ENCODE measurements around the gene NOXO1. TPM values are rescaled to one million over a fixed set of nuclear protein-coding genes. Genes with fewer than 3 reads are reported as not detected.

The NOXO1 gene
- total and polyA plus RNA-seq, 8 donors = 0.35 to 1.6 (median 0.58) TPM; not detected in 1

DNA sequence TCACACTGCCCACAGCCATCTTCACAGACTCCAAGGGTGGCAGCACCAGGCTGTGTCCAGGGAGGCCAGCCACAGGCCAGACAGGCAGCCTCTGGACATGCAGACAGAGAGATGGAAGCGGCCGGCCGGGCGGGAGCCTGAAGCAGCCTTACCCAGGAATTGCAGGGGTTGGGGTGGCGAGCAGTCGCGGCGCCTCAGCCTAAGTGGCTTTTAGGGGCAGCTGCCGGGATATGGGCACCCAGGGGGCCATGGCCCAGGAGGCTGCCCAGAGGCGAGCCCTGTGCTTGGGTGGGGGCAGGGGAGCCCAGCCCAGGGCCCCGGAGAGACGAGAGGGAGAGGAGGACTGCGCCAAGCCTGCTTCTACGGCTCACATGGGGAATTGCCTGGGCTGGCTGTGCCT is 44.0 kb upstream of the NOXO1 start:
- no peak for FAIRE-seq
- TF ChIP-seq, protein P1, sequence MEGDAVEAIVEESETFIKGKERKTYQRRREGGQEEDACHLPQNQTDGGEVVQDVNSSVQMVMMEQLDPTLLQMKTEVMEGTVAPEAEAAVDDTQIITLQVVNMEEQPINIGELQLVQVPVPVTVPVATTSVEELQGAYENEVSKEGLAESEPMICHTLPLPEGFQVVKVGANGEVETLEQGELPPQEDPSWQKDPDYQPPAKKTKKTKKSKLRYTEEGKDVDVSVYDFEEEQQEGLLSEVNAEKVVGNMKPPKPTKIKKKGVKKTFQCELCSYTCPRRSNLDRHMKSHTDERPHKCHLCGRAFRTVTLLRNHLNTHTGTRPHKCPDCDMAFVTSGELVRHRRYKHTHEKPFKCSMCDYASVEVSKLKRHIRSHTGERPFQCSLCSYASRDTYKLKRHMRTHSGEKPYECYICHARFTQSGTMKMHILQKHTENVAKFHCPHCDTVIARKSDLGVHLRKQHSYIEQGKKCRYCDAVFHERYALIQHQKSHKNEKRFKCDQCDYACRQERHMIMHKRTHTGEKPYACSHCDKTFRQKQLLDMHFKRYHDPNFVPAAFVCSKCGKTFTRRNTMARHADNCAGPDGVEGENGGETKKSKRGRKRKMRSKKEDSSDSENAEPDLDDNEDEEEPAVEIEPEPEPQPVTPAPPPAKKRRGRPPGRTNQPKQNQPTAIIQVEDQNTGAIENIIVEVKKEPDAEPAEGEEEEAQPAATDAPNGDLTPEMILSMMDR (IDR thresholded peaks at IDR 0.05) = no peak
- DNase-seq = peak in 2 of 6 donors; percentile 59 to 73
- no peaks in the 10 kb centered on the region for H3K36me3 ChIP-seq
- H3K27ac ChIP-seq = no peak overlapping the region
- 91 to 93% methylated on average over 14 of the region's 14 CpGs for WGBS, 2 donors
- H3K27me3 ChIP-seq = peaks cover 0 to 3% (median 0%) of the 10 kb centered on the region in 4 donors
- H3K4me1 ChIP-seq = peaks cover 0 to 4% (median 2%) of the 10 kb centered on the region in 3 donors
- ATAC-seq = no peak
- intact Hi-C loops (cut with DNase I) = loop anchor here in 1 of 3 donors (5.0 kb wide), 1 partner anchor 117 kb away; no protein-coding TSS in a partner anchor
- no peaks in the 10 kb centered on the region for H3K9me3 ChIP-seq
- no peak overlapping the region for H3K4me3 ChIP-seq

DNA sequence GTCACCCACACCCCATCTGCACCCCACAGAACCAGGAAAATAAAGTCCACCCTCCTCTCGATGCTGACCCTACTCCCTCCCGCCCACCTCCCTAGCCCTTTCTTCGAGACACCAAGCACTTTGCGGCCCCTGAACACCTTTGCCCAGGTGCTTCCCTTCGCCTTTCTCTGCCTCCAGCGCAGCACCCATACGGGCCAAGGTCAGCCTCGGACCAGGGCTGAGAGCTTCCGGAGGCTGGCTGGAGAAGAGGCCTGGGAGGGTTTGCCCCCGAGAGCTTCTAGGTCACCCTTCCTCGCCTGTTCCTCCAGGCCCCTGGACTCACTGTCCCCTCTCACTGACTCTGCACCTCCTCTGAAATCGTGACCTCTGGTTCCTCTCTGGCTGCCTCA is 42.8 kb upstream of the NOXO1 start:
- DNase-seq (no peak), FAIRE-seq (no peak), ATAC-seq (no peak)
- no peak overlapping the region for H3K4me3 ChIP-seq
- H3K36me3 ChIP-seq = no peaks in the 10 kb centered on the region
- no peak overlapping the region for H3K27ac ChIP-seq
- intact Hi-C loops (cut with DNase I) = loop anchor here in 1 of 3 donors (5.0 kb wide), 1 partner anchor 118 kb away; no protein-coding TSS in a partner anchor
- TF ChIP-seq, protein P1 (IDR thresholded peaks at IDR 0.05) = no peak
- H3K27me3 ChIP-seq = peaks cover 0 to 7% (median 0%) of the 10 kb centered on the region in 4 donors
- WGBS, 2 donors = 75 to 79% methylated on average over 12 of the region's 12 CpGs
- no peaks in the 10 kb centered on the region for H3K9me3 ChIP-seq
- H3K4me1 ChIP-seq = peaks cover 0 to 10% (median 4%) of the 10 kb centered on the region in 3 donors

DNA sequence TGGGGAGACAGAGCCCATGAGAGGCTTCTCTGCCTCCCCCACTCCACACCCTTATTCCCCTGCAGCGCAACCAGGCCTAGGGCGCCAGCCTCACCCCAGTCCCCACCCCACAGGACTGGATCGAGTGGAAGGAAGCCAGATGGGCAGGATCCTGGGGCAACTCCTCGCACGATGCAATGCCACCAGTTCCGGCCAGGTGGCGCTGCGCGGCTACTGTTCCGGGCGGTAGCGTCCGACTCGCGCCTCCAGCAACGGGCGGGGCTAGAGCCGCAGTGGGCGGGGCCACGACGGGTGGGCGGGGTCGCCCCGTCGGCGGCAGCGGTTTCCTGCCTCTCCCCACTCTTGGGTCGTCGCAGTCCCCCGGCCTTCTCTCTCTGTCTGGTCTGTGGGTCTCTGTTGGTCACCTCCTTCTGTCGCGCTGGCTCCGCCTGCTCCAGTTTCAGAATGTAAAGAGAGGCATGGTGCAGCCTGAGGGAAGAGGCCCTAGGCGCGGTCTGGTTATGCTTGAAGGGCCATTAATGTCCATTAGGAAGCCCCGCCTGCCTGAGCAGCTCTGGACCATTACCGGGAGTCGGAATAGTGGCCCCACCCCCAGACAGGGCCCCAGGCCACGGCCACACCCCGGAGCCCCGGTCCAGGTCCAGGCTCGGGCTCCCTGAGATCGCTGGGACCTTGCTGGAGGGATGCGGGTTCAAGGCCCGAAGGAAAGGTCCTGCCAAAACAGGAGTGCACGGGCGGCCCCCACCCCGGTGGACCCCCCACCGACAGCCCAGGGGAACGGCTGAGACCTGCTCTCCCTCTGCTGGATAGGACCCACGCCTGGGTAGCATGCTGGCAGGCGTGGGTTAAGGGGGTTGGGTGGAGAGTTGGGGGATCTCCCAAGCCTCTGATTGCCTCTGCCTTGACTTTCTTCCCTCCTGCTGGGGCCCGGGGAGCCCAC is 42.1 kb upstream of the NOXO1 start:
- TF ChIP-seq, protein P1 (IDR thresholded peaks at IDR 0.05) = peak; percentile 93 to 95 (median 94)
- Histone ChIP-seq H3K9me3 (no peaks in the 10 kb centered on the region), H3K27ac (peak overlapping the region in 2 of 4 donors; percentile 13 to 44), H3K27me3 (peaks cover 0 to 7% (median 0%) of the 10 kb centered on the region in 4 donors), H3K4me1 (peaks cover 0 to 10% (median 4%) of the 10 kb centered on the region in 3 donors), H3K4me3 (peak overlapping the region in 2 of 4 donors; percentile 34 to 36), H3K36me3 (no peaks in the 10 kb centered on the region)
- 15% methylated on average over 51 to 53 of the region's 53 CpGs for WGBS, 2 donors
- peak; percentile 86 to 99 (median 97) for DNase-seq
- peak; percentile 87 to 96 (median 92) for ATAC-seq
- FAIRE-seq = no peak
- intact Hi-C loops (cut with DNase I) = loop anchor here in 1 of 3 donors (5.0 kb wide), 1 partner anchor 119 kb away; no protein-coding TSS in a partner anchor

DNA sequence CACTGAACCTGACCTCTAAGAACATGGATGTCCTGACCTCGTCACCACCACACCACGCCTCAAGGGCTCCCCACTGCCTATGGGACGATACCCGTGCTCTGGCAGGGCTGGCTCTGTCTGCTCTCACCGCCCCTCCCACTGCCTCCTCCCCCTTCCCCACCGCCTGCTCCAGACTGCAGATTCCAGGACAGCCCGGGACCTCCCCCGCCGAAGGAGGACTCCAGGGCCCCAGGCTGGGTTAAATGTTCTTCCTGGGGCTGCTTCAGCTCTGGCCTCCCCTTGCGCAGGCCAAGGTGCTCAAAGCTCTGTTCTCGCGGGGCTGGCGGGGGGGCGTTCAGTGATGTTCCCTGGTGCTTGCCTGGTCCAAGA is 41.4 kb upstream of the NOXO1 start:
- TF ChIP-seq, protein P1 (IDR thresholded peaks at IDR 0.05) = no peak
- H3K9me3 ChIP-seq = no peaks in the 10 kb centered on the region
- peak; percentile 22 to 35 (median 28) for ATAC-seq
- intact Hi-C loops (cut with DNase I) = loop anchor here in 1 of 3 donors (5.0 kb wide), 1 partner anchor 120 kb away; no protein-coding TSS in a partner anchor
- 3 to 4% methylated on average over 14 of the region's 14 CpGs for WGBS, 2 donors
- H3K27ac ChIP-seq = no peak overlapping the region
- peaks cover 0 to 7% (median 0%) of the 10 kb centered on the region in 4 donors for H3K27me3 ChIP-seq
- peak overlapping the region in 2 of 4 donors; percentile 34 to 36 for H3K4me3 ChIP-seq
- H3K36me3 ChIP-seq = no peaks in the 10 kb centered on the region
- peaks cover 0 to 10% (median 4%) of the 10 kb centered on the region in 3 donors for H3K4me1 ChIP-seq
- FAIRE-seq = no peak
- peak in 2 of 6 donors; percentile 63 to 79 for DNase-seq

Measured in pancreas (tissue), 10 donors.